Measurements from ENCODE around the gene HES1. TPM values are rescaled to one million over a fixed set of nuclear protein-coding genes. Genes with fewer than 3 reads are reported as not detected.

Gene HES1
- total and polyA plus RNA-seq, 9 of the 15 experiments (the other 6 are each of a cell fraction or from before 2014, with no cell fraction given), result 3.4 to 37.0 (median 19.3) TPM

- peak overlapping the region; percentile 10; the same call in 1 of the 3 replicates for H3K27ac ChIP-seq (ENCODE audit: extremely low read depth, low read depth, low read length)
- no TSS peak for BruUV-seq (replicated peaks)
- in situ Hi-C loops (cut with MboI), result no loop called here
Observed at GRCh38 chr3:194177141-194177540, 41.2 kb downstream of the HES1 start.

DNA sequence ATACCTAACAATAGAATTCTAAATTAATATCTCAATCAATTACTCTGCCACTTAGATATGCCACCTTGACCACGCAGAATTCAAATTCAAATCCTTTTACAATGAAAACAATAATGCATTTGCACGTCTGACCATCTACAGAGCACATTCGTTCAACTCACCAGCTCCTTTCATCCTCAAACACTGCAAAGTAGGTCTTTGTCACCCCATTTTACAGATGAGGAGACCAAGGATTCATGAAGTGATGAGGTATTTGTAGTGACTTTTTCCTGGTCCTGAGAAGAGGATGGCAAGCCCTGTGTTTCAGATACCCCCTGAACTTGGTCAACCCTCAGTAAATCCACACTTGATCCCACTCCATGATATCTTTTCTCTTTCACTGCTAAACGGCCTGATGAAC is 42.2 kb downstream of the HES1 start:
- 54% methylated on average over 4 of the region's 4 CpGs for WGBS (ENCODE audit: insufficient coverage, low coverage, missing lambda C conversion rate)
- CTCF ChIA-PET (ENCODE audit: low intra/inter-chr PET ratio), result no interaction called here
- POLR2A ChIA-PET, result interaction anchor here (0.7 kb wide), 3 partner anchors 9 to 42 kb away, joined by 3 read pairs; partner anchors contain the start of gene HES1
- no peak overlapping the region for H3K4me3 ChIP-seq
- intact Hi-C loops (cut with micrococcal nuclease), result no loop called here
- no peak for DNase-seq (ENCODE audit: extremely low read depth in 1 of 4, low spot score in 3 of 4)
- H3K4me1 ChIP-seq (replicated peaks in 1 of 2; ENCODE audit: control insufficient read depth in 2 of 2, insufficient read depth in 2 of 2, low read length in 2 of 2), result peaks cover 18 to 19% of the 10 kb centered on the region in 2 experiments
- H3K9me3 ChIP-seq (replicated peaks; ENCODE audit: control insufficient read depth, insufficient read depth, low read depth, low read length), result no peaks in the 10 kb centered on the region
- no peaks in the 10 kb centered on the region for H3K79me2 ChIP-seq (ENCODE audit: control insufficient read depth, insufficient read depth, low read length)
- H3K27ac ChIP-seq (ENCODE audit: extremely low read depth, low read depth, low read length), result no peak overlapping the region
- TF ChIP-seq E4F1 (CRISPR knock-in tag; IDR thresholded peaks at IDR 0.05; ENCODE audit: borderline replicate concordance) (no peak), ZNF175 (CRISPR knock-in tag; IDR thresholded peaks at IDR 0.05; ENCODE audit: low read depth) (no peak), ZNF133 (CRISPR knock-in tag; IDR thresholded peaks at IDR 0.05) (no peak), NCOA2 (IDR thresholded peaks at IDR 0.05; ENCODE audit: partially characterized antibody in 2 of 2) (no peak), BCOR (IDR thresholded peaks at IDR 0.05) (peak; percentile 58), KDM1A (IDR thresholded peaks at IDR 0.05) (peak in 1 of 2 experiments; percentile 60; a peak in 2 of 4 replicates), TAF15 (IDR thresholded peaks at IDR 0.05; ENCODE audit: low read depth, low read length) (no peak), RCOR1 (IDR thresholded peaks at IDR 0.05; ENCODE audit: borderline replicate concordance in 1 of 2, low read depth in 2 of 2, low read length in 2 of 2) (0 out of 4 replicates have a peak, but pooled peaks of 1 of the 2 experiments have one; percentile 5), ZNF584 (CRISPR knock-in tag; IDR thresholded peaks at IDR 0.05; ENCODE audit: low read depth) (no peak), ADNP (tag; IDR thresholded peaks at IDR 0.05) (peak; percentile 62; the same call in 1 of the 2 replicates), RBM25 (IDR thresholded peaks at IDR 0.05; ENCODE audit: low read depth, low read length, severe bottlenecking) (peak; percentile 94), FOXK2 (conservative IDR thresholded peaks at IDR 0.05 in 1 of 2, IDR thresholded peaks at IDR 0.05 in 1 of 2; ENCODE audit: low read depth in 2 of 2) (no peak)
- H2AFZ ChIP-seq (ENCODE audit: low read depth, low read length), result peak overlapping the region; percentile 83
- no peak overlapping the region for H3K9ac ChIP-seq (ENCODE audit: insufficient read depth in 1 of 2, low read depth in 2 of 2, low read length in 2 of 2)
- no peaks in the 10 kb centered on the region for H3K27me3 ChIP-seq (ENCODE audit: control insufficient read depth in 2 of 2, insufficient read depth in 2 of 2, low read length in 2 of 2)
- H3K4me2 ChIP-seq (ENCODE audit: insufficient read depth, low read length), result no peak overlapping the region
- in situ Hi-C loops (cut with MboI), result no loop called here
- H4K20me1 ChIP-seq (replicated peaks; ENCODE audit: control insufficient read depth, insufficient read depth, low read length), result no peaks in the 10 kb centered on the region
- BruUV-seq (replicated peaks), result no TSS peak
- no peaks in the 10 kb centered on the region for H3K36me3 ChIP-seq (ENCODE audit: control insufficient read depth, insufficient read depth, low read length)
- FAIRE-seq, result no peak
- ATAC-seq, result no peak
- no peaks in the 10 kb centered on the region for H3K9me1 ChIP-seq (ENCODE audit: control insufficient read depth, insufficient read depth, low read length)

More at GRCh38 chr3:194177141-194177540, 41.2 kb downstream of the HES1 start:
- H3K36me3 ChIP-seq (ENCODE audit: control insufficient read depth, insufficient read depth, low read length), result no peaks in the 10 kb centered on the region
- ChIA-PET POLR2A (interaction anchor here (1.3 kb wide), 1 partner anchor 11 kb away, joined by 4 read pairs; no protein-coding TSS in a partner anchor), CTCF (ENCODE audit: low intra/inter-chr PET ratio) (no interaction called here)
- H3K27me3 ChIP-seq (ENCODE audit: control insufficient read depth in 2 of 2, insufficient read depth in 2 of 2, low read length in 2 of 2), result no peaks in the 10 kb centered on the region
- peak overlapping the region; percentile 83 for H2AFZ ChIP-seq (ENCODE audit: low read depth, low read length)
- peaks cover 18 to 19% of the 10 kb centered on the region in 2 experiments for H3K4me1 ChIP-seq (replicated peaks in 1 of 2; ENCODE audit: control insufficient read depth in 2 of 2, insufficient read depth in 2 of 2, low read length in 2 of 2)
- no peak; the same call in 1 of the 3 replicates for ATAC-seq
- no peaks in the 10 kb centered on the region for H4K20me1 ChIP-seq (replicated peaks; ENCODE audit: control insufficient read depth, insufficient read depth, low read length)
- H3K9me1 ChIP-seq (ENCODE audit: control insufficient read depth, insufficient read depth, low read length), result no peaks in the 10 kb centered on the region
- no peaks in the 10 kb centered on the region for H3K9me3 ChIP-seq (replicated peaks; ENCODE audit: control insufficient read depth, insufficient read depth, low read depth, low read length)
- 27% methylated on average over 5 of the region's 5 CpGs for WGBS (ENCODE audit: insufficient coverage, low coverage, missing lambda C conversion rate)
- intact Hi-C loops (cut with micrococcal nuclease), result no loop called here
- DNase-seq (ENCODE audit: extremely low read depth in 1 of 4, low spot score in 3 of 4), result no peak
- peak; percentile 7; the same call in 1 of the 2 replicates for TF ChIP-seq MEF2A (IDR thresholded peaks at IDR 0.05; ENCODE audit: control insufficient read depth, low read depth, low read length)
- no peak for TF ChIP-seq SOX6 (IDR thresholded peaks at IDR 0.05)
- TF ChIP-seq FOXJ2 (tag; IDR thresholded peaks at IDR 0.05), result no peak
- no peak overlapping the region for H3K9ac ChIP-seq (ENCODE audit: insufficient read depth in 1 of 2, low read depth in 2 of 2, low read length in 2 of 2)
- no peak overlapping the region for H3K4me2 ChIP-seq (ENCODE audit: insufficient read depth, low read length)
- no peak for FAIRE-seq
- no peaks in the 10 kb centered on the region for H3K79me2 ChIP-seq (ENCODE audit: control insufficient read depth, insufficient read depth, low read length)
- H3K4me3 ChIP-seq, result no peak overlapping the region
